ENCODE measurements around the gene TRAF6. TPM values are rescaled to one million over a fixed set of nuclear protein-coding genes. Genes with fewer than 3 reads are reported as not detected.
"Not testable (repeated sequence)": the region's sequence is repeated elsewhere in the genome, so short reads cannot be mapped to it uniquely, and the experiment has no call there.

Gene TRAF6
- 6.1 and 6.9 TPM in 2 replicates for total RNA-seq

GRCh38 chr11:36509694-36510593 lies at the start of gene TRAF6:
TSS of gene TRAF6 (minus strand) at chr11:36510272. CDS start at chr11:36501515, 8,757 bp downstream.
- TF ChIP-seq CTCF (IDR thresholded peaks at IDR 0.05; ENCODE audit: insufficient read depth, low read length, severe bottlenecking) = peak; percentile 97
- Histone ChIP-seq H3K4me3 (ENCODE audit: low read depth, low read length) (peak within 1 kb of the TSS; percentile 84), H3K27me3 (ENCODE audit: control insufficient read depth, insufficient read depth, low read length) (no peaks in the 10 kb centered on the region), H3K36me3 (ENCODE audit: control insufficient read depth, insufficient read depth, low read length) (no peaks in the 10 kb centered on the region)
- DNase-seq (ENCODE audit: low read depth) = peak; percentile 57
- no peak for FAIRE-seq

DNA sequence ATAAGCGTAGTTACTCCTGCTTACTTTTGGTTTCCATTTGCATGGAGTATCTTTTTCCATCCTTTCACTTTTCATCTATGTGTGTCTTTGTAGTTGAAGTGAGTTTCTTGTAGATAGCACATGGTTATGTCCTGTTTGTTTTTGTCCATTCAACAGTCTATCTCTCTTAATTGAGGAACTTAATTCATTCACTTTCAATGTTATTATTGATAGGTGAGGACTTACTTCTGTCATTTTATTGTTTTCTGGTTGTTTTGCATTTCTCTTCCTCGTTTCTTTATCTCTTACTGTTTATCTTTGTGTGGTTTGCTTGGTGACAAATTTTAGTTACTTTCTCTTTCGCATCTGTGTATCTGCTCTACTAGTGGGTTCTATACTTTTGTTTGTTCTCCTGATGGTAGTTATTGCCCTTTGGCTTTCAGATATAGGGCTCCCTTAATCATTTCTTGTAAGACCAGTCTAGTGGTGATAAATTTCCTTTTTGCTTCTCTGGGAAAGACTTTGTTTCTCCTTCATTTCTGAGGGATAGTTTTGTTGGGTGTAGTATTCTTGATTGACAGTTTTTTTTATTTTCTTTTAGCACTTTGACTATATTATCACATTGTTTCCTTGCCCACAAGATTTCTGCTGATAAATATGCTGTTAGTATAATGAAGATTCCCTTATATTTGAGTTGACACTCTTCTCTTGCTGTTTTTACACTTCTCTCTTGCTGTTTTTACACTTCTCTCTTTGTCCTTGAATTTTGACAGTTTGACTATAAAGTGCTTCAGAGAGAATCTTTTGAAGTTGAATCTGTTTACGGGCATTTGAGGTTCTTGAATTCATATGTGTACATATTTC lies 48.7 kb upstream of the TRAF6 start:
- DNase-seq (ENCODE audit: low read depth) = no peak
- no peaks in the 10 kb centered on the region for H3K36me3 ChIP-seq (ENCODE audit: control insufficient read depth, insufficient read depth, low read length)
- no peak for TF ChIP-seq CTCF (IDR thresholded peaks at IDR 0.05; ENCODE audit: insufficient read depth, low read length, severe bottlenecking)
- no peaks in the 10 kb centered on the region for H3K27me3 ChIP-seq (ENCODE audit: control insufficient read depth, insufficient read depth, low read length)
- H3K4me3 ChIP-seq (ENCODE audit: low read depth, low read length) = no peak overlapping the region
- no peak for FAIRE-seq

- DNase-seq (ENCODE audit: low read depth) = peak; percentile 68
- FAIRE-seq = no peak
These were observed 47.9 kb upstream of the TRAF6 start for GRCh38 chr11:36557991-36558390.

DNA sequence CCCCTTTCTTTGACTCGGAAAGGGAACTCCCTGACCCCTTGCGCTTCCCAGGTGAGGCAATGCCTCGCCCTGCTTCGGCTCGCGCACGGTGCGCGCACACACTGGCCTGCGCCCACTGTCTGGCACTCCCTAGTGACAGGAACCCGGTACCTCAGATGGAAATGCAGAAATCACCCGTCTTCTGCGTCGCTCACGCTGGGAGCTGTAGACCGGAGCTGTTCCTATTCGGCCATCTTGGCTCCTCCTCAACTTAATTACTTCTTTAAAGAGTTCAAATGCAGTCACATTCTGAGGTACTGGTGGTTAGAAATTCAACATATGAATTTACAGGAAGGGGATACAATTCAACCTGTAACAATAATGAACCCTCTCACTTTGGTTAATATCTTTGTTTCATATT lies 47.3 kb upstream of the TRAF6 start:
- H3K27me3 ChIP-seq (ENCODE audit: control insufficient read depth, insufficient read depth, low read length); H3K36me3 ChIP-seq (ENCODE audit: control insufficient read depth, insufficient read depth, low read length); H3K4me3 ChIP-seq (ENCODE audit: low read depth, low read length); FAIRE-seq; DNase-seq (ENCODE audit: low read depth): not testable (repeated sequence)

More at GRCh38 chr11:36557991-36558390, 47.9 kb upstream of the TRAF6 start:
- TF ChIP-seq CTCF (IDR thresholded peaks at IDR 0.05; ENCODE audit: insufficient read depth, low read length, severe bottlenecking) = no peak
- no peak overlapping the region for H3K4me3 ChIP-seq (ENCODE audit: low read depth, low read length)
- H3K36me3 ChIP-seq (ENCODE audit: control insufficient read depth, insufficient read depth, low read length) = no peaks in the 10 kb centered on the region
- H3K27me3 ChIP-seq (ENCODE audit: control insufficient read depth, insufficient read depth, low read length) = no peaks in the 10 kb centered on the region

DNA sequence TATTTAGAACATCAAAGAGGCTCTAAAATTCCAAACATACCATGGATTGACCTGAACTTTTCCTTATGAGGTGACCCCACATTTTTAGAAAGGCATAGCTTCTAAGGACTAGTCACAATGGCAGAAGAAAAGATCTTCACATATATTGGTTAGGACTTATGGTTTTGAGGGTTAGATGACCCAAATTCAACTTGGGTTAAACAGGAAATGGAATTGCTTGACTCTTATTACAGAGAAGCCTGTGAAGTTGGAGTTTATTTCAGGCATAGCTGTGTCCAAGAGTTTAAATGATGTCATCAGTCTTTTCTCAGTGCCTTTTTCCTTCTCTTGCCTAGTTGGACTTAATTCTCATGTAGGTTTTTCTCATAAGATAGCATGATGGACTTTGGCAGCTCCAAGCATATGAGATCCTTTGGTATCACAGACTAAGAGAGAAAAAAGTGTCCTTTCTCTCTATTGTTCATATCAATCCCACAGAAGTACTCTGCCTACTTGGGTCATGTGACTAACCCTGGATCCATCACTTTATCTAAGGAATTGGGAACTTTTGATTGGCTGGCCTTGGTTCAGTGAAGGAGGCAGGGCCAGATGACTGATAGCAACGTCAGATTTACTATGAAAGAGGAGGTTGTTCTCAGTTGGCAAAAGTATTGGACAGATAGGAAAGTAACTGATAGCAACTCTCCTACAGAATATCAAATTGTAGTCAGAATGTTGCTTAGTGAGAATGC lies 40.5 kb upstream of the TRAF6 start:
- no peak overlapping the region for H3K4me3 ChIP-seq (ENCODE audit: low read depth, low read length)
- no peaks in the 10 kb centered on the region for H3K27me3 ChIP-seq (ENCODE audit: control insufficient read depth, insufficient read depth, low read length)
- H3K36me3 ChIP-seq (ENCODE audit: control insufficient read depth, insufficient read depth, low read length) = no peaks in the 10 kb centered on the region
- no peak for TF ChIP-seq CTCF (IDR thresholded peaks at IDR 0.05; ENCODE audit: insufficient read depth, low read length, severe bottlenecking)
- no peak for FAIRE-seq
- DNase-seq (ENCODE audit: low read depth) = no peak

Data from bronchial epithelial cell (primary cell).